Type B pancreatic cell (in vitro differentiated cells): ENCODE results near the gene HSPA12B. TPM values are rescaled to one million over a fixed set of nuclear protein-coding genes. Genes with fewer than 3 reads are reported as not detected.

ENCODE experiments used
- DNase-seq: peaks from one replicate; pipeline ENCODE4 v3.0.0; 2021; ENCODE audit warnings: mixed read lengths; ENCODE audit not compliant: unreplicated experiment; ENCODE audit errors: extremely low spot score
- H3K27ac Mint-ChIP-seq: 2 replicates; pipeline ENCODE4 v1.8.0; 2021; ENCODE audit warnings: mild to moderate bottlenecking, mixed read lengths
- H3K27me3 Mint-ChIP-seq: 2 replicates; pipeline ENCODE4 v1.8.0; 2021; ENCODE audit warnings: mixed read lengths
- H3K36me3 Mint-ChIP-seq: 2 replicates; pipeline ENCODE4 v1.8.0; 2021; ENCODE audit warnings: mixed read lengths
- H3K4me1 Mint-ChIP-seq: one replicate; pipeline ENCODE4 v1.8.0; 2021; ENCODE audit warnings: mixed read lengths; ENCODE audit not compliant: unreplicated experiment
- H3K4me3 Mint-ChIP-seq: 2 replicates; pipeline ENCODE4 v1.8.0; 2021; ENCODE audit warnings: mild to moderate bottlenecking, mixed read lengths
- H3K9me3 Mint-ChIP-seq: 2 replicates; pipeline ENCODE4 v1.8.0; 2021; ENCODE audit warnings: mixed read lengths
- CTCF ChIP-seq: fragments of 200-600 bp; sonication (generic); conservative IDR thresholded peaks from 2 replicates; pipeline ENCODE4 v1.5.0; 2021; ENCODE audit warnings: antibody characterized with exemption, mild to moderate bottlenecking
- total RNA-seq: library from RNA; stranded (reverse); gene quantifications from 2 replicates; pipeline ENCODE4 v1.2.1, GENCODE V29; 2021; ENCODE audit warnings: low replicate concordance

The HSPA12B gene
- total RNA-seq, 1 donor from 2014 or later: 5.2 TPM

- no peak for TF ChIP-seq CTCF
- Mint-ChIP-seq H3K27me3 (peaks cover 43% of the 10 kb centered on the region), H3K36me3 (no peaks in the 10 kb centered on the region), H3K4me1 (peaks cover 36% of the 10 kb centered on the region), H3K4me3 (no peak overlapping the region), H3K27ac (no peak overlapping the region), H3K9me3 (no peaks in the 10 kb centered on the region)
- DNase-seq: no peak
Measured at GRCh38 chr20:3731944-3732326, 550 bp upstream of the HSPA12B start.

GRCh38 chr20:3733119-3733995 lies 872 bp downstream of the HSPA12B start:
- H3K27ac Mint-ChIP-seq: no peak overlapping the region

GRCh38 chr20:3734111-3734843 lies 1.8 kb downstream of the HSPA12B start:
- Mint-ChIP-seq H3K27me3 (peaks cover 27% of the 10 kb centered on the region), H3K27ac (no peak overlapping the region), H3K4me1 (peaks cover 36% of the 10 kb centered on the region), H3K36me3 (no peaks in the 10 kb centered on the region), H3K4me3 (no peak overlapping the region), H3K9me3 (no peaks in the 10 kb centered on the region)
- no peak for DNase-seq
- TF ChIP-seq CTCF: no peak

More at GRCh38 chr20:3733119-3733995, 872 bp downstream of the HSPA12B start:
- Mint-ChIP-seq H3K4me1 (peaks cover 29% of the 10 kb centered on the region), H3K9me3 (no peaks in the 10 kb centered on the region), H3K36me3 (no peaks in the 10 kb centered on the region), H3K4me3 (peak overlapping the region; percentile 51), H3K27me3 (peaks cover 28% of the 10 kb centered on the region)
- no peak for DNase-seq
- TF ChIP-seq CTCF: no peak

GRCh38 chr20:3735768-3736167 lies 3.3 kb downstream of the HSPA12B start:
- H3K27me3 Mint-ChIP-seq: peaks cover 19% of the 10 kb centered on the region
- no peak overlapping the region for H3K4me3 Mint-ChIP-seq
- no peak for DNase-seq
- H3K4me1 Mint-ChIP-seq: peaks cover 41% of the 10 kb centered on the region
- no peaks in the 10 kb centered on the region for H3K36me3 Mint-ChIP-seq
- no peak overlapping the region for H3K27ac Mint-ChIP-seq
- TF ChIP-seq CTCF: no peak
- no peaks in the 10 kb centered on the region for H3K9me3 Mint-ChIP-seq

GRCh38 chr20:3738111-3739053 lies 5.9 kb downstream of the HSPA12B start:
- Mint-ChIP-seq H3K4me3 (no peak overlapping the region), H3K27ac (no peak overlapping the region), H3K4me1 (peaks cover 30% of the 10 kb centered on the region), H3K36me3 (no peaks in the 10 kb centered on the region), H3K27me3 (peaks cover 4% of the 10 kb centered on the region), H3K9me3 (no peaks in the 10 kb centered on the region)
- TF ChIP-seq CTCF: no peak
- DNase-seq: no peak
